H1 (cell line): Measurements from ENCODE around the gene TRIM65.

Experiments
- CTCF ChIP-seq, 3 experiments: IDR thresholded peaks; 1 replicate in 2 of 3; 2 replicates in 1 of 3; pipeline versions ENCODE4 v1.5.1 to v1.6.1; 2011; ENCODE audit warnings: low read length in 3 of 3, mild to moderate bottlenecking in 3 of 3, inconsistent platforms in 2 of 3, low read depth in 1 of 3, moderate library complexity in 1 of 3; ENCODE audit not compliant: insufficient read depth in 1 of 3; ENCODE audit errors: control extremely low read depth in 1 of 3
- EP300 ChIP-seq, 2 experiments: IDR thresholded peaks; 1 replicate in 1 of 2; 2 replicates in 1 of 2; pipeline ENCODE4 v1.6.1; 2011 to 2012; ENCODE audit warnings: low read depth in 2 of 2, low read length in 2 of 2, mild to moderate bottlenecking in 2 of 2, borderline replicate concordance in 1 of 2, inconsistent platforms in 1 of 2, moderate library complexity in 1 of 2
- MAX ChIP-seq: IDR thresholded peaks from 2 replicates; pipeline ENCODE4 v1.6.1; 2012; ENCODE audit warnings: inconsistent platforms
- NANOG ChIP-seq: IDR thresholded peaks from 2 replicates; pipeline ENCODE4 v1.6.1; 2011; ENCODE audit warnings: low read length, low read depth, mild to moderate bottlenecking, inconsistent platforms; ENCODE audit not compliant: insufficient read depth, poor library complexity, severe bottlenecking
- POLR2A ChIP-seq, 2 experiments: IDR thresholded peaks; 1 replicate in 1 of 2; 2 replicates in 1 of 2; pipeline ENCODE4 v1.6.1; 2011; ENCODE audit warnings: low read depth in 2 of 2, low read length in 2 of 2, mild to moderate bottlenecking in 2 of 2; ENCODE audit errors: control extremely low read depth in 1 of 2
- SAP30 ChIP-seq: fragments of 300-600 bp; sonication (generic); IDR thresholded peaks from 2 replicates; pipeline ENCODE4 v1.7.1; 2012; ENCODE audit warnings: low read length, moderate library complexity, mild to moderate bottlenecking, inconsistent platforms; ENCODE audit not compliant: insufficient read depth, insufficient replicate concordance
- TAF1 ChIP-seq: IDR thresholded peaks from 2 replicates; pipeline ENCODE4 v1.6.1; 2011; ENCODE audit warnings: mild to moderate bottlenecking, low read depth, low read length
- TCF12 ChIP-seq: IDR thresholded peaks from 2 replicates; pipeline ENCODE4 v1.6.1; 2011; ENCODE audit warnings: low read depth, mild to moderate bottlenecking, low read length
- ZNF274 ChIP-seq: IDR thresholded peaks from 2 replicates; pipeline ENCODE4 v1.7.0; 2012; ENCODE audit warnings: low read length, borderline replicate concordance; ENCODE audit errors: extremely low read depth

GRCh38 chr17:75849279-75849646, 47.5 kb downstream of the TRIM65 start:
- no peak for TF ChIP-seq TAF1
- TF ChIP-seq SAP30: no peak
- TF ChIP-seq POLR2A (IDR thresholded peaks at IDR 0.05; ENCODE audit: control extremely low read depth in 1 of 2, low read depth in 2 of 2, low read length in 2 of 2): no peak
- TF ChIP-seq TCF12: no peak
- TF ChIP-seq CTCF (IDR thresholded peaks at IDR 0.05; ENCODE audit: control extremely low read depth in 1 of 3, insufficient read depth in 1 of 3, low read depth in 1 of 3, low read length in 3 of 3): no peak
- no peak for TF ChIP-seq EP300 (IDR thresholded peaks at IDR 0.05; ENCODE audit: borderline replicate concordance in 1 of 2, low read depth in 2 of 2, low read length in 2 of 2)
- TF ChIP-seq ZNF274: no peak
- no peak for TF ChIP-seq NANOG
- no peak for TF ChIP-seq MAX
